NOMO-1 treated with DMSO at 0.1 percent for 48 hours (cell line): ENCODE results near the gene DDX17.
"Not testable (repeated sequence)": the region's sequence is repeated elsewhere in the genome, so short reads cannot be mapped to it uniquely, and the experiment has no call there.

Experiments used
- DNase-seq: peaks from one replicate; lab custom pipeline; 2025; ENCODE audit not compliant: unreplicated experiment; lab: John Stamatoyannopoulos, UW

The DDX17 gene

GRCh38 chr22:38491707-38492348 lies 14.3 kb downstream of the DDX17 start:
- no peak for DNase-seq

GRCh38 chr22:38490915-38491314 lies 15.2 kb downstream of the DDX17 start:
- no peak for DNase-seq

- no peak for DNase-seq
Measured at GRCh38 chr22:38490475-38490874, 15.6 kb downstream of the DDX17 start.

GRCh38 chr22:38489561-38490145 lies 16.5 kb downstream of the DDX17 start:
- no peak for DNase-seq

GRCh38 chr22:38489142-38489541 lies 17.0 kb downstream of the DDX17 start:
- no peak for DNase-seq

- DNase-seq = no peak
Measured at GRCh38 chr22:38487946-38488345, 18.2 kb downstream of the DDX17 start.

GRCh38 chr22:38485783-38486182 lies 20.3 kb downstream of the DDX17 start:
- no peak for DNase-seq

GRCh38 chr22:38484244-38484643 lies 21.9 kb downstream of the DDX17 start:
- DNase-seq = no peak

GRCh38 chr22:38482662-38483308 lies 23.3 kb downstream of the DDX17 start:
- DNase-seq = no peak

- DNase-seq = no peak
Measured at GRCh38 chr22:38481871-38482332, 24.2 kb downstream of the DDX17 start.

- DNase-seq = no peak
Measured at GRCh38 chr22:38481162-38481870, 24.8 kb downstream of the DDX17 start.

- no peak for DNase-seq
Measured at GRCh38 chr22:38479096-38479837, 26.8 kb downstream of the DDX17 start.

- no peak for DNase-seq
Measured at GRCh38 chr22:38477585-38477984, 28.5 kb downstream of the DDX17 start.

- no peak for DNase-seq
Measured at GRCh38 chr22:38474003-38474607, 32.0 kb downstream of the DDX17 start.

GRCh38 chr22:38471237-38471636 lies 34.9 kb downstream of the DDX17 start:
- DNase-seq = no peak

GRCh38 chr22:38470179-38470578 lies 35.9 kb downstream of the DDX17 start:
- DNase-seq = not testable (repeated sequence)

- DNase-seq = no peak
Measured at GRCh38 chr22:38469306-38469781, 36.8 kb downstream of the DDX17 start.

GRCh38 chr22:38468443-38469305 lies 37.4 kb downstream of the DDX17 start:
- no peak for DNase-seq

GRCh38 chr22:38467904-38468442 lies 38.1 kb downstream of the DDX17 start, which contains the start of gene KDELR3:
Gene KDELR3, plus strand, starts transcription at chr22:38468096. Its CDS starts 138 bp downstream, at chr22:38468234.
- DNase-seq = peak; percentile 43
